NCI-H345 treated with DMSO at 0.1 percent for 48 hours (cell line): ENCODE data around the gene PDCD5.
"Not testable (repeated sequence)": the region's sequence is repeated elsewhere in the genome, so short reads cannot be mapped to it uniquely, and the experiment has no call there.

Experiments
- DNase-seq: peaks from one replicate; lab custom pipeline; 2025; ENCODE audit not compliant: unreplicated experiment; lab: John Stamatoyannopoulos, UW

PDCD5 gene

GRCh38 chr19:32580901-32581704 lies at the start of gene PDCD5:
Gene PDCD5 (plus strand): TSS chr19:32581190. CDS start chr19:32581262, 72 bp downstream.
- DNase-seq, result peak; percentile 99

GRCh38 chr19:32532233-32532632 lies 48.8 kb upstream of the PDCD5 start:
- DNase-seq, result no peak

- peak; percentile 19 for DNase-seq
Measured at GRCh38 chr19:32537580-32537979, 43.4 kb upstream of the PDCD5 start.

GRCh38 chr19:32539240-32539916 lies 41.6 kb upstream of the PDCD5 start:
- DNase-seq, result no peak

- no peak for DNase-seq
Measured at GRCh38 chr19:32540621-32541020, 40.4 kb upstream of the PDCD5 start.

- not testable (repeated sequence) for DNase-seq
Measured at GRCh38 chr19:32541376-32541775, 39.6 kb upstream of the PDCD5 start.

- DNase-seq, result no peak
Measured at GRCh38 chr19:32542477-32543108, 38.4 kb upstream of the PDCD5 start.

GRCh38 chr19:32543115-32543900 lies 37.7 kb upstream of the PDCD5 start:
- no peak for DNase-seq

GRCh38 chr19:32544917-32545316 lies 36.1 kb upstream of the PDCD5 start:
- no peak for DNase-seq

- DNase-seq, result no peak
Measured at GRCh38 chr19:32550666-32551065, 30.3 kb upstream of the PDCD5 start.

GRCh38 chr19:32555786-32556185 lies 25.2 kb upstream of the PDCD5 start:
- DNase-seq, result no peak

- no peak for DNase-seq
Measured at GRCh38 chr19:32558607-32559228, 22.3 kb upstream of the PDCD5 start.

GRCh38 chr19:32563761-32564160 lies 17.2 kb upstream of the PDCD5 start:
- no peak for DNase-seq

- DNase-seq, result no peak
Measured at GRCh38 chr19:32566246-32566830, 14.7 kb upstream of the PDCD5 start.

- no peak for DNase-seq
Measured at GRCh38 chr19:32567486-32567885, 13.5 kb upstream of the PDCD5 start.

GRCh38 chr19:32570081-32570785 lies 10.8 kb upstream of the PDCD5 start:
- peak; percentile 85 for DNase-seq

- not testable (repeated sequence) for DNase-seq
Measured at GRCh38 chr19:32571471-32572075, 9.4 kb upstream of the PDCD5 start.

GRCh38 chr19:32572700-32573491 lies 8.1 kb upstream of the PDCD5 start:
- not testable (repeated sequence) for DNase-seq

- no peak for DNase-seq
Measured at GRCh38 chr19:32573492-32573794, 7.5 kb upstream of the PDCD5 start.
